Panc1 (cell line): ENCODE measurements around the gene SLC37A1. TPM values are rescaled to one million over a fixed set of nuclear protein-coding genes. Genes with fewer than 3 reads are reported as not detected.

Experiments
- ATAC-seq: fragments of 200-7000 bp; cut with Tn5 transposase; 2 replicates; pipeline ENCODE4 v1.9.1; 2020; ENCODE audit warnings: mild to moderate bottlenecking, moderate library complexity
- BruUV-seq: library from RNA; stranded (reverse); fragments of 400-500 nt; replicated peaks from 2 replicates; lab custom pipeline; 2021; lab: Mats Ljungman, UMichigan
- CTCF ChIA-PET: fragments of 300-600 bp; sonication (Branson Sonifier 250); formaldehyde crosslinking; loops from one replicate; lab custom pipeline; 2022; ENCODE audit warnings: antibody characterized with exemption; lab: Charles Lee
- POLR2A ChIA-PET: fragments of 300-600 bp; sonication (Branson Sonifier 250); formaldehyde crosslinking; loops from one replicate; lab custom pipeline; 2022; ENCODE audit warnings: antibody characterized with exemption; lab: Charles Lee
- DNase-seq: peaks from one replicate; pipeline ENCODE4 v3.0.0-alpha.2; 2010; ENCODE audit warnings: low read depth, low spot score
- H3K27ac ChIP-seq: 2 replicates; pipeline ENCODE4 v1.5.1; 2011; ENCODE audit warnings: mild to moderate bottlenecking, low read length, inconsistent platforms
- H3K27me3 ChIP-seq: fragments of 200-500 bp; sonication (Bioruptor generic); 2 replicates; pipeline ENCODE4 v1.6.0; 2014; ENCODE audit warnings: low read length, inconsistent platforms; ENCODE audit not compliant: control insufficient read depth, insufficient read depth
- H3K36me3 ChIP-seq: fragments of 200-500 bp; sonication (Bioruptor generic); 2 replicates; pipeline ENCODE4 v1.5.1; 2014; ENCODE audit warnings: inconsistent platforms, mild to moderate bottlenecking, low read length, moderate library complexity; ENCODE audit not compliant: control insufficient read depth, insufficient read depth
- H3K4me1 ChIP-seq: 2 replicates; pipeline ENCODE4 v1.5.1; 2011; ENCODE audit warnings: inconsistent platforms, mild to moderate bottlenecking, low read length, moderate library complexity; ENCODE audit not compliant: control insufficient read depth, insufficient read depth
- H3K4me3 ChIP-seq, 2 experiments: 2 replicates each; pipeline ENCODE4 v1.5.1; 2011 to 2012; ENCODE audit warnings: low read depth in 2 of 2, low read length in 2 of 2, mild to moderate bottlenecking in 2 of 2, inconsistent platforms in 1 of 2, moderate library complexity in 1 of 2
- H3K9me3 ChIP-seq: fragments of 200-500 bp; sonication (Bioruptor generic); 2 replicates; pipeline ENCODE4 v1.5.1; 2014; ENCODE audit warnings: low read depth, mild to moderate bottlenecking, inconsistent platforms, low read length, moderate library complexity; ENCODE audit not compliant: control insufficient read depth, insufficient read depth
- POLR2AphosphoS5 ChIP-seq: IDR thresholded peaks from 2 replicates; pipeline ENCODE4 v1.6.1; 2012; ENCODE audit warnings: mild to moderate bottlenecking, low read depth, low read length, moderate library complexity
- REST ChIP-seq, 2 experiments: IDR thresholded peaks; 2 replicates each; pipeline ENCODE4 v1.6.1; 2011 to 2012; ENCODE audit warnings: low read depth in 2 of 2, control low read depth in 1 of 2, low read length in 1 of 2, mild to moderate bottlenecking in 1 of 2, moderate library complexity in 1 of 2; ENCODE audit not compliant: insufficient read depth in 1 of 2
- SIN3A ChIP-seq: IDR thresholded peaks from 2 replicates; pipeline ENCODE4 v1.6.1; 2012; ENCODE audit warnings: low read depth, mild to moderate bottlenecking, low read length, moderate library complexity, borderline replicate concordance; ENCODE audit not compliant: insufficient read depth
- TCF7L2 ChIP-seq: IDR thresholded peaks from 2 replicates; pipeline ENCODE4 v1.6.1; 2011; ENCODE audit warnings: mild to moderate bottlenecking, low read depth, low read length, inconsistent platforms
- in situ Hi-C: cut with HindIII; loops from 2 replicates; pipeline ENCODE4 v1.10.0; 2016; ENCODE audit warnings: low sequenced_read_pairs, low pct_unique_long_range_greater_than_20kb
- intact Hi-C: fragments of 100-400 bp; cut with micrococcal nuclease; formaldehyde crosslinking; loops from one replicate; pipeline ENCODE4 v1.10.0; 2022; ENCODE audit not compliant: unreplicated experiment
- total RNA-seq: library from RNA; stranded (reverse); gene quantifications from one replicate; pipeline ENCODE4 v1.2.1, GENCODE V29; 2021; ENCODE audit not compliant: unreplicated experiment
- TF ChIP-seq, protein P1 (sequence below): fragments of 450-650 bp; IDR thresholded peaks from 2 replicates; pipeline ENCODE4 v1.5.1; 2017; ENCODE audit warnings: mild to moderate bottlenecking

The SLC37A1 gene
- total RNA-seq, 1 experiment from 2014 or later = 7.7 TPM

GRCh38 chr21:42629933-42630589, 116.4 kb downstream of the SLC37A1 start:
- CTCF ChIA-PET = no interaction called here
- H3K4me1 ChIP-seq = no peaks in the 10 kb centered on the region
- no peaks in the 10 kb centered on the region for H3K36me3 ChIP-seq
- POLR2A ChIA-PET = no interaction called here
- no TSS peak for BruUV-seq
- TF ChIP-seq REST (IDR thresholded peaks at IDR 0.05; ENCODE audit: insufficient read depth in 1 of 2, low read depth in 2 of 2, low read length in 1 of 2) (no peak), TCF7L2 (no peak), POLR2AphosphoS5 (no peak), SIN3A (no peak)
- TF ChIP-seq, protein P1, sequence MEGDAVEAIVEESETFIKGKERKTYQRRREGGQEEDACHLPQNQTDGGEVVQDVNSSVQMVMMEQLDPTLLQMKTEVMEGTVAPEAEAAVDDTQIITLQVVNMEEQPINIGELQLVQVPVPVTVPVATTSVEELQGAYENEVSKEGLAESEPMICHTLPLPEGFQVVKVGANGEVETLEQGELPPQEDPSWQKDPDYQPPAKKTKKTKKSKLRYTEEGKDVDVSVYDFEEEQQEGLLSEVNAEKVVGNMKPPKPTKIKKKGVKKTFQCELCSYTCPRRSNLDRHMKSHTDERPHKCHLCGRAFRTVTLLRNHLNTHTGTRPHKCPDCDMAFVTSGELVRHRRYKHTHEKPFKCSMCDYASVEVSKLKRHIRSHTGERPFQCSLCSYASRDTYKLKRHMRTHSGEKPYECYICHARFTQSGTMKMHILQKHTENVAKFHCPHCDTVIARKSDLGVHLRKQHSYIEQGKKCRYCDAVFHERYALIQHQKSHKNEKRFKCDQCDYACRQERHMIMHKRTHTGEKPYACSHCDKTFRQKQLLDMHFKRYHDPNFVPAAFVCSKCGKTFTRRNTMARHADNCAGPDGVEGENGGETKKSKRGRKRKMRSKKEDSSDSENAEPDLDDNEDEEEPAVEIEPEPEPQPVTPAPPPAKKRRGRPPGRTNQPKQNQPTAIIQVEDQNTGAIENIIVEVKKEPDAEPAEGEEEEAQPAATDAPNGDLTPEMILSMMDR = no peak
- in situ Hi-C loops = no loop called here
- no peak overlapping the region for H3K4me3 ChIP-seq
- H3K27me3 ChIP-seq = no peaks in the 10 kb centered on the region
- intact Hi-C loops = no loop called here
- H3K27ac ChIP-seq = no peak overlapping the region
- ATAC-seq = no peak
- no peaks in the 10 kb centered on the region for H3K9me3 ChIP-seq
- no peak for DNase-seq

DNA sequence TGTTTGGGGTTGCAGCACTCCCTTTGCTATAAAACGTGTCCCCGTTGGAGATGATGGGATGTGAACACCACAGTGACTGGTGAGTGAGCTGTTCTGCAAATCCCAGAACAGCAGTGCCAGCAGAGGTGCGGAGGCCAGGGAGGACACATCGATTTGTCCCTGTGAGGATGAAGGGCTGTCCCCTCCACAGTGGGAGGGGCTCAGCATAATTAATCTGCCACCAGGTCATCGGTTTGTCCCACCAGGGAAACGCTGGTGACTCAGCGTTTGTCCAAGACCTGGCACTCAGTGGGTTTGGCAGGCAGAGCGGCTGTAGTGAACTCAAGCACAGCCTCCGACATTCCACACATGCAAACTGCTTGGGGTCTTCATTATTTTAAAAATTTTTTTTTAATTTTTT, 117.0 kb downstream of the SLC37A1 start:
- intact Hi-C loops = no loop called here
- ATAC-seq = no peak
- POLR2A ChIA-PET = no interaction called here
- Histone ChIP-seq H3K4me1 (no peaks in the 10 kb centered on the region), H3K9me3 (no peaks in the 10 kb centered on the region), H3K36me3 (no peaks in the 10 kb centered on the region), H3K27me3 (no peaks in the 10 kb centered on the region), H3K27ac (no peak overlapping the region), H3K4me3 (no peak overlapping the region)
- no peak for TF ChIP-seq POLR2AphosphoS5
- no peak for TF ChIP-seq REST (IDR thresholded peaks at IDR 0.05; ENCODE audit: insufficient read depth in 1 of 2, low read depth in 2 of 2, low read length in 1 of 2)
- no peak for TF ChIP-seq SIN3A
- no peak for TF ChIP-seq TCF7L2
- TF ChIP-seq, protein P1 = no peak
- no peak for DNase-seq
- no TSS peak for BruUV-seq
- CTCF ChIA-PET = no interaction called here
- in situ Hi-C loops = no loop called here
